Activated gamma-delta T cell (primary cell): Measurements from ENCODE around the gene C22orf15.
A peak's percentile ranks its signal among the peaks of the same experiment; 100 is the strongest.
"Not testable (repeated sequence)": the region's sequence is repeated elsewhere in the genome, so short reads cannot be mapped to it uniquely, and the experiment has no call there.

Source experiments
- DNase-seq: peaks from one replicate; lab custom pipeline; 2025; lab: John Stamatoyannopoulos, UW
- total RNA-seq, 2 donors: gene quantifications; one replicate each; lab custom pipeline; 2026; lab: John Stamatoyannopoulos, UW

Gene C22orf15
- total RNA-seq = 1.3 to 2.2 reads per million in 2 donors

GRCh38 chr22:23762842-23763578, at the start of gene C22orf15:
Gene C22orf15, plus strand, starts transcription at chr22:23762990. Its CDS starts 317 bp downstream, at chr22:23763307.
- no peak for DNase-seq

GRCh38 chr22:23713696-23714595, 48.8 kb upstream of the C22orf15 start:
- DNase-seq = no peak

GRCh38 chr22:23714596-23715578, 47.9 kb upstream of the C22orf15 start:
- DNase-seq = no peak

GRCh38 chr22:23715806-23716375, 46.9 kb upstream of the C22orf15 start:
- DNase-seq = no peak

DNA sequence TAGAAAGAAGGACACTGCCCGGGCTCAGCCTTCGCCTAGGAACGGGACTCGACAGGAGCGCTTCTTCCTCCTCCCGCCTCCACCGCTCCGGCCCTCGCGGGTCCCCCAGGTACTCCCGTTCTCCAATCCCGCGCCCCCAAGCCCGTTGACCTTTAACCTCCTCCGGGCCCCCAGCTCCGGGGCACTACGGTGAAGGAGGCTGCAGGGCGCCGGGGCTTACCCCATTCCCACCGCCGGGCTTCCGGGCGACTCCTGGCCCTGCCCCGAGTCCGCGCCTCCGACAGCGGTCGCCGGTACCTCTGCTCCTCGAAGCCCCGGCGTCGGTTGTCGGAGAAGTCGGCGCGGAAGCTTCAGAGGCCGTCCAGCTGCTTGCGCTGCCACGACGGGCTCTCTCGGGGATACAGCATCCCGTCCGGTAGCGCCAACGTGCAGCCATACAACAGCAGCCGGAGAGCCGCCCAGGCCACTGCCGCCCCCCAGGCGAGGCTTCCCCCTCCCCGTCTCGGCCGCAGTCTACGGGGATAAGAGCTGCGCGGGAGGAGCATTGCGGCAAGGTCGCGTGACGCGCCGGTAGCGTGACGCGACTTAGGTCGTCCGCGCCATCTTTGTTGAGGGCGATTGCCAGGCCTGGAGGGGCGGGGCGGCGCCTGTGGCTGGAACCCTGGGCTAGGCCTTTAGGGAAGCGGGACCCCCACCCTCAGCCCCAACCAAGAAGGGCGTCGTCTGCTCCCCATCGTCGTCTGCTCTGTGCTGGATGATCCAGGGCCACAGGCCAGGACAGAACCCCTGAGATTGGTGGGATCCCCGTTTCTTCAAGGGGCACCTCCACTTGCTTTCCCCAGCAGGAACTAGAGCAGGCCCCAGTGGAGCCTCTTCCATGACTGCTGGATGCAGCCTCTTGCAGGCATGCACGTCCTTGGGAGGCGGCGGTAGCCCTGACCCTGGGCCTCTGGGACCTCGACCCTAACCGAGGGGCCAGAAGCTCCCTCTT, 45.7 kb upstream of the C22orf15 start:
- peak; percentile 66 for DNase-seq

GRCh38 chr22:23718371-23719165, 44.2 kb upstream of the C22orf15 start:
- DNase-seq = no peak

GRCh38 chr22:23720855-23721254, 41.9 kb upstream of the C22orf15 start:
- no peak for DNase-seq

DNA sequence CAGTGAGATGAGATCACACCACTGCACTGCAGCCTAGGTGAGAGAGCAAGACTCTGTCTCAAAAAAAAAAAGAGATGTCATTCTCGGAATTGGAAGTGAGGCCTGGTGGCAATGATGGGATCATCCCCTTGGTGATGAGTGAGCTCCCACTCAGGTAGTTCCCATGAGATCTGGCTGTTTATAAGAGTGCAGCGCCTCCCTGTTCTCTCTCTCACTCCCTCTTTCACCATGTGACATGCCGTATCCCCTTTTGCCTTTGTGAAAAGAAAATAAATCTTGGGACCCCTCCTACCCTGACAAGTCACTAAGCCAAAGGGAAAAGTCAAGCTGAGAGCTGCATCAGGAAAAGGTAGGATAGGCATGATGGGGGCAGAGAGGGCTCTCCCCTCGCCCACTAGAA, 40.6 kb upstream of the C22orf15 start:
- DNase-seq = no peak

DNA sequence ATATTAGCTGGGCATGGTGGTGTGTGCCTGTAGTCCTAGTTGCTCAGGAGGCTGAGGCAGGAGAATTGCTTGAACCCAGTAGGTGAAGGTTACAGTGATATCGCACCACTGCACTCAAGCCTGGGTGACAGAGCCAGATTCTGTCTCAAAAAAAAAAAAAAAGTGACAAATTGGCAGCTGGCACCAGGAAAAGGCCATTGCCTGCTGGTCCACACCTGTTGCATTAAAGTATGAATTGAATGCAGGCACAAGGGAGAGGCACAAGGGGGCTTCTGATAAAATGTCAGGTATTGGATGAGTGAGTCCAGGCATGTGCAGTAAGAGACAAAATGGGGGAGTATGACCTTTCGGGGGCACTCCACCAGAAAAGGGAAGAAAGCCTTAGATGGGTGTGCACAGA, 40.1 kb upstream of the C22orf15 start:
- no peak for DNase-seq

DNA sequence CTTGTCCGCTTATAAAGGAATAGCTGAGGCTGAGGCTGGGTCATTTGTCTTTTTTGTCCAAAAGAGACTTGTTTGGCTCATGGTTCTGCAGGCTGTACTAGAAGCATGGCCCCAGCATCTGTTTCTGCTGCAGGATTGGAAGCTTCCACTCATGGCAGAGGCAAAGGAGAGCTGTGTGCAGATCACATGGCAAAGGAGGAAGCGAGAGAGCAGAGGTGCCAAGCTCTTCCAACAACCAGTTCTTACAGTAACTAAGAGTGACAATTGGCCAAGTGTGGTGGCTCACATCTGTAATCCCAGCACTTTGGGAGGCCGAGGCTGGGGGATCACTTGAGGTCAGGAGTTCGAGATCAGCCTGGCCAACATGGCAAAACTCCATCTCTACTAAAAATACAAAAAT, 34.7 kb upstream of the C22orf15 start:
- not testable (repeated sequence) for DNase-seq

- DNase-seq = no peak
Measured at GRCh38 chr22:23737696-23738095, 25.1 kb upstream of the C22orf15 start.

- DNase-seq = no peak
Measured at GRCh38 chr22:23742505-23743264, 20.1 kb upstream of the C22orf15 start.

DNA sequence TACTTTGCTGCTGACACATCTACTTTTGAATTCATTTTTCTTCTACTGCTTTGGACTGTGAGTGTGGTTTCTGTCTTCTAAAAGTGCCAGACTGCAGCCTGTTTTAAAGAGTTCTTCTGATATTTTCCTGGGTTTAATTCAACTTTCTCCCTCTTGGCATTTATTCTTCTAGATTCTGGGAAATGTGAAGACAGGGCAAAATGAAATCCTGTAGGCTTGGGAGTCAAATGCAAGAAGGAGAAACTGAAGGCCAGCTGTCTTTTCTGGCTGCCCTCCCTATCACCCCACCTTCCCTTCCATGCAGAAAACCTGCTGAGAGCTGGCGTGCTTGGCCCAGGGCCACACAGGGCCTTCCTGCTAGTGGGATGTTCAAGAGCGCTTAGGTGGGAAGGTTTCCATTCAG, 19.5 kb upstream of the C22orf15 start:
- DNase-seq = no peak

GRCh38 chr22:23744001-23744400, 18.8 kb upstream of the C22orf15 start:
- DNase-seq = no peak

GRCh38 chr22:23744485-23744884, 18.3 kb upstream of the C22orf15 start:
- no peak for DNase-seq

GRCh38 chr22:23745791-23746190, 17.0 kb upstream of the C22orf15 start:
- no peak for DNase-seq

DNA sequence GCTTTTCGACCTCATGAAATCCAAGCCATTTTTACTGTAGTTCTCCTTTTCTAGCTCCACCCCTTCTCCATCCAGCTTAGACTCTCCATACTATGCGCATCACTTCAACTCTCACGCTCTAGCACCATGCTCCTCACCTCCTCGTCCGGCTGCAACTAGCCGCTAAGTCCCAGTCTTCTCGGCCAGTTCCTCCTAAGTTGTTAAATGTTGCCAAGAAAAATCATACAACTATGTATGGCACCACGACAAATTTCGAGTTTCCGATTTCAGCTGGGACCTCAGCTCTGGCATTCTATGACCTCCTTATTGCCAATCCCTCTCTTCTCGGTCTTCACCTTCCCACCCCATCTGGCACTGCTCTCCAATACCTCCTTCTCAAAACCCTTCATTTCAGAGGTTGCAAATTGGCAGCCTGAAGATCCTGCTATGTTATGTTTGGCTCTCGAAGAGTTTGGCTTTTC, 12.9 kb upstream of the C22orf15 start:
- no peak for DNase-seq

GRCh38 chr22:23750367-23750713, 12.4 kb upstream of the C22orf15 start:
- DNase-seq = no peak
